H9 (cell line): Measurements from ENCODE around the gene GUK1. TPM values are rescaled to one million over a fixed set of nuclear protein-coding genes. Genes with fewer than 3 reads are reported as not detected.

Source experiments
- DNase-seq: peaks from one replicate; pipeline ENCODE4 v3.0.0-alpha.2; 2017
- H2AFZ ChIP-seq: one replicate; pipeline ENCODE4 v1.6.1; 2013; ENCODE audit warnings: mild to moderate bottlenecking, low read length, control low read depth, moderate library complexity
- H2AK5ac ChIP-seq: 2 replicates; pipeline ENCODE4 v1.6.1; 2013; ENCODE audit warnings: low read length, control low read depth, mixed read lengths; ENCODE audit not compliant: insufficient read length
- H2BK120ac ChIP-seq: one replicate; pipeline ENCODE4 v1.6.1; 2013; ENCODE audit warnings: low read depth, mild to moderate bottlenecking, low read length, control low read depth, inconsistent platforms; ENCODE audit not compliant: poor library complexity, severe bottlenecking
- H2BK12ac ChIP-seq: 2 replicates; pipeline ENCODE4 v1.6.1; 2013; ENCODE audit warnings: low read length, control low read depth, mixed read lengths, low read depth; ENCODE audit not compliant: insufficient read length
- H2BK15ac ChIP-seq: 2 replicates; pipeline ENCODE4 v1.6.1; 2013; ENCODE audit warnings: low read depth, low read length, control low read depth
- H2BK20ac ChIP-seq: one replicate; pipeline ENCODE4 v1.6.1; 2013; ENCODE audit warnings: low read depth, mild to moderate bottlenecking, low read length, control low read depth, inconsistent platforms; ENCODE audit not compliant: poor library complexity, severe bottlenecking
- H2BK5ac ChIP-seq: 2 replicates; pipeline ENCODE4 v1.6.1; 2013; ENCODE audit warnings: low read length, control low read depth, mixed read lengths; ENCODE audit not compliant: insufficient read length
- H3K14ac ChIP-seq: 2 replicates; pipeline ENCODE4 v1.6.1; 2013; ENCODE audit warnings: low read length, control low read depth; ENCODE audit not compliant: insufficient read depth
- H3K18ac ChIP-seq: 2 replicates; pipeline ENCODE4 v1.6.1; 2013; ENCODE audit warnings: low read depth, mild to moderate bottlenecking, mixed read lengths, low read length, control low read depth; ENCODE audit not compliant: insufficient read length
- H3K23ac ChIP-seq: 2 replicates; pipeline ENCODE4 v1.6.1; 2013; ENCODE audit warnings: low read length, control low read depth, mixed read lengths, low read depth; ENCODE audit not compliant: insufficient read length
- H3K23me2 ChIP-seq: 2 replicates; pipeline ENCODE4 v1.6.1; 2013; ENCODE audit warnings: low read depth, mild to moderate bottlenecking, mixed read lengths, low read length, control low read depth; ENCODE audit not compliant: insufficient read length, poor library complexity, severe bottlenecking
- H3K27ac ChIP-seq: 2 replicates; pipeline ENCODE4 v1.5.1; 2013; ENCODE audit warnings: low read length, control low read depth, mixed read lengths, low read depth; ENCODE audit not compliant: insufficient read length
- H3K27me3 ChIP-seq: 2 replicates; pipeline ENCODE4 v1.6.1; 2013; ENCODE audit warnings: low read length, control low read depth, inconsistent platforms; ENCODE audit not compliant: insufficient read depth
- H3K4ac ChIP-seq: 2 replicates; pipeline ENCODE4 v1.6.1; 2013; ENCODE audit warnings: low read depth, mild to moderate bottlenecking, control low read depth, inconsistent platforms, low read length, moderate library complexity
- H3K4me1 ChIP-seq: 2 replicates; pipeline ENCODE4 v1.6.1; 2013; ENCODE audit warnings: low read length, control low read depth, inconsistent platforms; ENCODE audit not compliant: insufficient read depth
- H3K4me2 ChIP-seq: 2 replicates; pipeline ENCODE4 v1.6.1; 2013; ENCODE audit warnings: low read length, control low read depth, mixed read lengths; ENCODE audit not compliant: insufficient read length, insufficient read depth
- H3K56ac ChIP-seq: 2 replicates; pipeline ENCODE4 v1.6.1; 2013; ENCODE audit warnings: low read depth, mild to moderate bottlenecking, mixed read lengths, low read length, control low read depth; ENCODE audit not compliant: insufficient read length
- H3K79me1 ChIP-seq: 2 replicates; pipeline ENCODE4 v1.6.1; 2013; ENCODE audit warnings: low read depth, mild to moderate bottlenecking, moderate library complexity, low read length, control low read depth, inconsistent platforms; ENCODE audit not compliant: insufficient read depth, poor library complexity, severe bottlenecking
- H3K79me2 ChIP-seq: 2 replicates; pipeline ENCODE4 v1.6.1; 2013; ENCODE audit warnings: low read length, control low read depth, inconsistent platforms; ENCODE audit not compliant: insufficient read depth
- H3K9ac ChIP-seq: 2 replicates; pipeline ENCODE4 v1.6.1; 2013; ENCODE audit warnings: low read length, control low read depth, mixed read lengths; ENCODE audit not compliant: insufficient read length; ENCODE audit errors: extremely low read depth
- H3K9me3 ChIP-seq: one replicate; pipeline ENCODE4 v1.6.1; 2013; ENCODE audit warnings: low read depth, low read length, inconsistent platforms; ENCODE audit not compliant: control insufficient read depth
- H3T11ph ChIP-seq: one replicate; pipeline ENCODE4 v1.6.1; 2013; ENCODE audit warnings: mild to moderate bottlenecking, low read length, control low read depth, inconsistent platforms
- H4K20me1 ChIP-seq: one replicate; pipeline ENCODE4 v1.6.1; 2013; ENCODE audit not compliant: control insufficient read depth, insufficient read length, insufficient read depth
- H4K5ac ChIP-seq: 2 replicates; pipeline ENCODE4 v1.6.1; 2013; ENCODE audit warnings: low read depth, mild to moderate bottlenecking, mixed read lengths, low read length, control low read depth; ENCODE audit not compliant: insufficient read length
- H4K8ac ChIP-seq: replicated peaks from 2 replicates; pipeline ENCODE4 v1.6.1; 2013; ENCODE audit warnings: low read length, control low read depth, mixed read lengths, low read depth; ENCODE audit not compliant: insufficient read length
- H4K91ac ChIP-seq: 2 replicates; pipeline ENCODE4 v1.6.1; 2013; ENCODE audit warnings: low read depth, mild to moderate bottlenecking, moderate library complexity, mixed read lengths, low read length, control low read depth; ENCODE audit not compliant: insufficient read length
- H3K27ac Mint-ChIP-seq, 3 experiments: 2 replicates in 2 of 3; 3 replicates in 1 of 3; pipeline ENCODE4 v1.8.0; 2020 to 2021; ENCODE audit warnings: mixed read lengths in 3 of 3, mild to moderate bottlenecking in 1 of 3, moderate library complexity in 1 of 3
- H3K27me3 Mint-ChIP-seq: 2 replicates; pipeline ENCODE4 v1.8.0; 2021; ENCODE audit warnings: low read depth, mild to moderate bottlenecking, moderate library complexity, mixed read lengths
- H3K36me3 Mint-ChIP-seq, 3 experiments: 2 replicates in 2 of 3; 3 replicates in 1 of 3; pipeline ENCODE4 v1.8.0; 2020 to 2021; ENCODE audit warnings: low read depth in 3 of 3, mixed read lengths in 3 of 3; ENCODE audit not compliant: insufficient read depth in 1 of 3
- H3K4me1 Mint-ChIP-seq, 2 experiments: 2 replicates each; pipeline ENCODE4 v1.8.0; 2020; ENCODE audit warnings: mixed read lengths in 2 of 2
- H3K4me3 Mint-ChIP-seq, 2 experiments: 2 replicates in 1 of 2; 3 replicates in 1 of 2; pipeline ENCODE4 v1.8.0; 2020 to 2021; ENCODE audit warnings: mild to moderate bottlenecking in 2 of 2, mixed read lengths in 2 of 2, moderate library complexity in 1 of 2
- H3K9me3 Mint-ChIP-seq, 2 experiments: 2 replicates in 1 of 2; 3 replicates in 1 of 2; pipeline ENCODE4 v1.8.0; 2020; ENCODE audit warnings: mild to moderate bottlenecking in 2 of 2, mixed read lengths in 2 of 2, moderate library complexity in 1 of 2
- WGBS: extraction: QIAGEN DNeasy Blood & Tissue Kit; methylation state at CpG from one replicate; pipeline ENCODE4 v1.1.7; 2013; ENCODE audit warnings: missing lambda C conversion rate, low lambda C conversion rate, mixed read lengths; ENCODE audit not compliant: insufficient read length; ENCODE audit errors: extremely low coverage; 5-methylcytosine and 5-hydroxymethylcytosine counted together
- total RNA-seq: library from RNA; stranded (reverse); gene quantifications from 2 replicates; pipeline ENCODE4 v1.2.1, GENCODE V29; 2021
- TF ChIP-seq, protein P1 (sequence below): fragments of 200-600 bp; sonication (generic); conservative IDR thresholded peaks from 3 replicates; pipeline ENCODE4 v1.8.0; 2021; ENCODE audit warnings: antibody characterized with exemption, mild to moderate bottlenecking

GUK1 gene
- total RNA-seq, 1 experiment from 2014 or later: 88.2 TPM

DNA sequence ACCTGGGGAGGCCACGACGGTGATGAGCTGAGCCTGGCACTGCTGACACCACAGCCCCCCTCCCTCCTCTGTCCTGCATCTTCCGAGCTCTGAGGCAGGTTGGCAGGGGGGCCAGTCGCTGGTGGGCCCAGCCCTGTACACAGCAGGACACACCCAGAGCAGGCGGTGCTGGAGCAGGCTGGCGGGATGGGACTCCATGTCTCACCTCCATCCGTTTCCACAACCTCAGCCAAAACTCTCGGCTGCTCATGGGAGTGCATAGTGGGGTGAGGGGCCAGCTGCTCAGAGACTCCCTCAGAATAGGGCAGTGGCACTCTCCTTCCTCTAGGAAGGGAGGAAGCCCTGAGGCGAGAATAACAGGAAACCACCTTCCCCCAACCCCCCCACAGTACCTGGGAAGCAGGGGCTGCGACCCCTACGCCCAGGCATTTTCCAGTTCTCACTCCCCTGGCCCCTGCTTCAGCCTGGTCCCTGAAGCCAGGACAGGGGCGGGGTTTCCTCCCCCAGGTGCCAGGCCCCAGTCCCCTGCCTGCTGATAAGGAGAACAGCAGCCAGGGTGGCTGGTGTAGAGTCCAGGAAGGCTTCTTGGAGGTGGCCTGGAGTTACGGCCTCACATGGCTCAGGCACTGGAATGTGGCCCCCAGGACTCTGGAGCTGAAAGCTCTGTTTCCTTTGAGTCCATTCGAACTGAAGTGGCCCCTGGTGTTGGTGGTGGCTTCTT is 22.4 kb downstream of the GUK1 start:
- no peak overlapping the region for H4K5ac ChIP-seq
- peaks cover 2% of the 10 kb centered on the region for H3K23me2 ChIP-seq
- TF ChIP-seq, protein P1, sequence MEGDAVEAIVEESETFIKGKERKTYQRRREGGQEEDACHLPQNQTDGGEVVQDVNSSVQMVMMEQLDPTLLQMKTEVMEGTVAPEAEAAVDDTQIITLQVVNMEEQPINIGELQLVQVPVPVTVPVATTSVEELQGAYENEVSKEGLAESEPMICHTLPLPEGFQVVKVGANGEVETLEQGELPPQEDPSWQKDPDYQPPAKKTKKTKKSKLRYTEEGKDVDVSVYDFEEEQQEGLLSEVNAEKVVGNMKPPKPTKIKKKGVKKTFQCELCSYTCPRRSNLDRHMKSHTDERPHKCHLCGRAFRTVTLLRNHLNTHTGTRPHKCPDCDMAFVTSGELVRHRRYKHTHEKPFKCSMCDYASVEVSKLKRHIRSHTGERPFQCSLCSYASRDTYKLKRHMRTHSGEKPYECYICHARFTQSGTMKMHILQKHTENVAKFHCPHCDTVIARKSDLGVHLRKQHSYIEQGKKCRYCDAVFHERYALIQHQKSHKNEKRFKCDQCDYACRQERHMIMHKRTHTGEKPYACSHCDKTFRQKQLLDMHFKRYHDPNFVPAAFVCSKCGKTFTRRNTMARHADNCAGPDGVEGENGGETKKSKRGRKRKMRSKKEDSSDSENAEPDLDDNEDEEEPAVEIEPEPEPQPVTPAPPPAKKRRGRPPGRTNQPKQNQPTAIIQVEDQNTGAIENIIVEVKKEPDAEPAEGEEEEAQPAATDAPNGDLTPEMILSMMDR: 0 out of 3 replicates have a peak, but pooled peaks have one; percentile 19
- H3K4me2 ChIP-seq: no peak overlapping the region
- no peak overlapping the region for H3K18ac ChIP-seq
- no peak overlapping the region for H4K8ac ChIP-seq
- H2BK20ac ChIP-seq: no peak overlapping the region
- Mint-ChIP-seq H3K4me3 (no peak overlapping the region), H3K27ac (no peak overlapping the region), H3K27me3 (peaks cover 11% of the 10 kb centered on the region), H3K36me3 (peaks cover 0 to 3% (median 2%) of the 10 kb centered on the region in 3 experiments; a peak in 2 of 7 replicates), H3K4me1 (peaks cover 15 to 30% of the 10 kb centered on the region in 2 experiments), H3K9me3 (peaks cover 0 to 2% of the 10 kb centered on the region in 2 experiments; a peak in 1 of 5 replicates)
- H3K14ac ChIP-seq: 0 out of 2 replicates have a peak overlapping the region, but pooled peaks have one; percentile 1
- H3K4ac ChIP-seq: no peak overlapping the region
- H3K27me3 ChIP-seq: no peaks in the 10 kb centered on the region
- H4K91ac ChIP-seq: no peak overlapping the region
- no peak overlapping the region for H3T11ph ChIP-seq
- no peak overlapping the region for H3K27ac ChIP-seq
- no peaks in the 10 kb centered on the region for H3K79me1 ChIP-seq
- no peak overlapping the region for H2BK120ac ChIP-seq
- no peak overlapping the region for H3K56ac ChIP-seq
- no peak overlapping the region for H3K9ac ChIP-seq
- no peaks in the 10 kb centered on the region for H3K9me3 ChIP-seq
- H2AK5ac ChIP-seq: no peak overlapping the region
- peak; percentile 56 for DNase-seq
- H2AFZ ChIP-seq: no peak overlapping the region
- H3K23ac ChIP-seq: no peak overlapping the region
- no CpG with 5 or more reads among the region's 14 CpGs for WGBS
- no peaks in the 10 kb centered on the region for H4K20me1 ChIP-seq
- H2BK5ac ChIP-seq: no peak overlapping the region
- H3K4me1 ChIP-seq: no peaks in the 10 kb centered on the region; the same call in 1 of the 2 replicates
- no peak overlapping the region for H2BK12ac ChIP-seq
- no peak overlapping the region for H2BK15ac ChIP-seq
- no peaks in the 10 kb centered on the region for H3K79me2 ChIP-seq
